HEK293 (cell line): Measurements from ENCODE around the gene AAR2.

Source experiments
- CTCF ChIA-PET: fragments of 350-600 bp; formaldehyde crosslinking; extraction: SDS; loops from one replicate; lab custom pipeline; 2021; ENCODE audit warnings: antibody characterized with exemption; lab: Yijun Ruan, JAX
- POLR2A ChIA-PET: fragments of 300-600 bp; formaldehyde crosslinking; extraction: SDS; loops from one replicate; lab custom pipeline; 2020; ENCODE audit warnings: antibody characterized with exemption, inconsistent platforms; lab: Yijun Ruan, JAX
- H3K27ac ChIP-seq: fragments of 200-500 bp; sonication (Bioruptor generic); 2 replicates; pipeline ENCODE4 v1.5.1; 2014; ENCODE audit warnings: low read depth, low read length, control low read depth, inconsistent platforms; ENCODE audit errors: extremely low read depth
- H3K36me3 ChIP-seq, 2 experiments: fragments of 200-500 bp in 1 of 2; sonication (Bioruptor generic) in 1 of 2; 1 replicate in 1 of 2; 2 replicates in 1 of 2; pipeline ENCODE4 v1.5.1; 2014 to 2017; ENCODE audit warnings: inconsistent platforms in 2 of 2, low read length in 2 of 2; ENCODE audit not compliant: control insufficient read depth in 2 of 2, insufficient read depth in 1 of 2
- H3K4me1 ChIP-seq: fragments of 200-500 bp; sonication (Bioruptor generic); 2 replicates; pipeline ENCODE4 v1.5.1; 2014; ENCODE audit warnings: mild to moderate bottlenecking, low read length, inconsistent platforms; ENCODE audit not compliant: control insufficient read depth, insufficient read depth
- H3K4me3 ChIP-seq: 2 replicates; pipeline ENCODE4 v1.5.1; 2011; ENCODE audit warnings: low read depth, mild to moderate bottlenecking, control low read depth, low read length, moderate library complexity
- H3K9me3 ChIP-seq: fragments of 200-500 bp; sonication (Bioruptor generic); 2 replicates; pipeline ENCODE4 v1.5.1; 2014; ENCODE audit warnings: low read depth, low read length, inconsistent platforms; ENCODE audit not compliant: control insufficient read depth, insufficient read depth
- PRDM10 ChIP-seq: fragments of 450-650 bp; formaldehyde crosslinking; IDR thresholded peaks from 2 replicates; pipeline ENCODE4 v1.5.1; 2016; ENCODE audit warnings: missing biosample characterization, missing genetic modification characterization
- TCF7L2 ChIP-seq: IDR thresholded peaks from 2 replicates; pipeline ENCODE4 v1.6.1; 2011; ENCODE audit warnings: low read depth, mild to moderate bottlenecking, inconsistent platforms, low read length, moderate library complexity, borderline replicate concordance
- YY1 ChIP-seq: fragments of 450-650 bp; formaldehyde crosslinking; IDR thresholded peaks from 2 replicates; pipeline ENCODE4 v1.5.1; 2018; ENCODE audit warnings: missing biosample characterization, missing genetic modification characterization
- ZBTB20 ChIP-seq: fragments of 450-650 bp; formaldehyde crosslinking; IDR thresholded peaks from 2 replicates; pipeline ENCODE4 v1.5.1; 2016; ENCODE audit warnings: missing biosample characterization, missing genetic modification characterization
- ZBTB48 ChIP-seq: fragments of 450-650 bp; formaldehyde crosslinking; IDR thresholded peaks from 2 replicates; pipeline ENCODE4 v1.5.1; 2016; ENCODE audit warnings: missing biosample characterization, missing genetic modification characterization
- ZFP3 ChIP-seq: fragments of 450-650 bp; formaldehyde crosslinking; IDR thresholded peaks from 2 replicates; pipeline ENCODE4 v1.5.1; 2016; ENCODE audit warnings: low read depth, missing biosample characterization, missing genetic modification characterization
- ZFP37 ChIP-seq: fragments of 450-650 bp; formaldehyde crosslinking; IDR thresholded peaks from 2 replicates; pipeline ENCODE4 v1.5.1; 2016; ENCODE audit warnings: missing biosample characterization, missing genetic modification characterization
- ZFP69B ChIP-seq: fragments of 450-650 bp; formaldehyde crosslinking; IDR thresholded peaks from 2 replicates; pipeline ENCODE4 v1.5.1; 2016; ENCODE audit warnings: missing biosample characterization, missing genetic modification characterization
- ZNF157 ChIP-seq: fragments of 450-650 bp; formaldehyde crosslinking; IDR thresholded peaks from 2 replicates; pipeline ENCODE4 v1.5.1; 2016; ENCODE audit warnings: missing biosample characterization, missing genetic modification characterization
- ZNF23 ChIP-seq: fragments of 450-650 bp; formaldehyde crosslinking; IDR thresholded peaks from 2 replicates; pipeline ENCODE4 v1.5.1; 2016; ENCODE audit warnings: missing biosample characterization, missing genetic modification characterization, borderline replicate concordance
- ZNF473 ChIP-seq: fragments of 450-650 bp; formaldehyde crosslinking; IDR thresholded peaks from 2 replicates; pipeline ENCODE4 v1.5.1; 2017; ENCODE audit warnings: missing biosample characterization, missing genetic modification characterization
- ZNF530 ChIP-seq: fragments of 450-650 bp; formaldehyde crosslinking; IDR thresholded peaks from 2 replicates; pipeline ENCODE4 v1.5.1; 2016; ENCODE audit warnings: low read depth, missing biosample characterization, missing genetic modification characterization
- ZNF548 ChIP-seq: fragments of 450-650 bp; formaldehyde crosslinking; IDR thresholded peaks from 2 replicates; pipeline ENCODE4 v1.5.1; 2016; ENCODE audit warnings: missing biosample characterization, missing genetic modification characterization
- ZNF610 ChIP-seq: fragments of 450-650 bp; formaldehyde crosslinking; IDR thresholded peaks from 2 replicates; pipeline ENCODE4 v1.5.1; 2016; ENCODE audit warnings: missing biosample characterization, missing genetic modification characterization, borderline replicate concordance
- ZNF621 ChIP-seq: fragments of 450-650 bp; formaldehyde crosslinking; IDR thresholded peaks from 2 replicates; pipeline ENCODE4 v1.5.1; 2017; ENCODE audit warnings: missing biosample characterization, missing genetic modification characterization
- ZNF777 ChIP-seq: fragments of 450-650 bp; formaldehyde crosslinking; IDR thresholded peaks from 2 replicates; pipeline ENCODE4 v1.5.1; 2017; ENCODE audit warnings: missing biosample characterization, missing genetic modification characterization, borderline replicate concordance
- ZNF843 ChIP-seq: fragments of 450-650 bp; formaldehyde crosslinking; IDR thresholded peaks from 2 replicates; pipeline ENCODE4 v1.5.1; 2016; ENCODE audit warnings: missing biosample characterization, missing genetic modification characterization

Gene AAR2

DNA sequence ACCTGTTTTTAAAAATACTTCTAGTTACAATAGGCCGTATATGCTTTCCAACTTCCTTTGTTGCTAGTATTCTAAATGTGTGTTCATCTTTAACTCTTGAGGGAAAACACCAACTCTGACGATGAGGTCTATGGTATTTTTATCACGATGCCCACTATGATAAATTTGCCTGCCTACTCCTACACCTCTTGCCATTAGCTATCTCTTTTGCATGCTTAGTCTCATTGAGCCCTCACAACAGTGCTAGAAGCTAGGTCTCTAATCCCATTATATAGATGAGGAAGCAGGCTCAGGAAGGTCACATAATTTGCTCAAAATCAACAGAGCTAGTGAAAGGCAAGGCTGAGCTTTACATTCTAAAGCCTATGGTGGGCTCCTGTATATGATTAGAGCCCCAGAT lies 13.2 kb downstream of the AAR2 start (continued):
- TF ChIP-seq PRDM10 (tag by site-specific recombination) = no peak
- TF ChIP-seq ZNF621 = no peak
- TF ChIP-seq ZNF530 (tag by site-specific recombination) = no peak
- TF ChIP-seq, all 188 proteins: peak for 0

DNA sequence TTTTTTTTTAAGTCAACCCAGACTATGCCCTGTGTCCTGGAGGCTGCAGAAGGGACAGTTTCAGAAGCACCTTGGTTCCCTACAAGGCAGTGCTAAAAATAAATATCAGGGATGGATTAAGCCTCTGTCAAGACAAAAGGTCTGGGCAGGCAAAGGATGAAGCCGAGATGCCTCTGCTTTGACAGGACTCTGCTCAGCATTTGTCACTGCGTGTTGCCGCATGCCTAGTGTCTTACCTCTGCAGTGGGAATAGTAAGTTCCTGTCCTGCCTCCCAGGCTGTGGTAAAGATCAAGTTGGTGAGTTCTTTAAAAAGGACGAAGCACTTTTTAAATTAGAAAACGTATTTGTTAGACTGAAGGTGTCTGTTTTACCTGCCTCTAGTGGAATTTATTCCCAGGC lies 15.1 kb downstream of the AAR2 start:
- ChIA-PET POLR2A (interaction anchor here (1.7 kb wide), 1 partner anchor 15 kb away, joined by 6 read pairs; the partner anchor contains the start of gene AAR2), CTCF (interaction anchor here (0.6 kb wide), 1 partner anchor 148 kb away, joined by 5 read pairs; no protein-coding TSS in a partner anchor)
- H3K4me3 ChIP-seq = no peak overlapping the region
- H3K36me3 ChIP-seq = peaks cover 26 to 95% of the 10 kb centered on the region in 2 experiments
- TF ChIP-seq ZNF610 (tag by site-specific recombination) (no peak), ZFP37 (tag by site-specific recombination) (no peak)
- no peak overlapping the region for H3K27ac ChIP-seq
- H3K9me3 ChIP-seq = no peaks in the 10 kb centered on the region
- H3K4me1 ChIP-seq = no peaks in the 10 kb centered on the region

GRCh38 chr20:36252511-36252910 lies 16.2 kb downstream of the AAR2 start:
- Histone ChIP-seq H3K4me3 (no peak overlapping the region), H3K4me1 (no peaks in the 10 kb centered on the region), H3K9me3 (no peaks in the 10 kb centered on the region), H3K27ac (no peak overlapping the region)
- CTCF ChIA-PET = interaction anchor here (1.2 kb wide), 1 partner anchor 187 kb away, joined by 3 read pairs; no protein-coding TSS in a partner anchor
- TF ChIP-seq TCF7L2 (no peak), ZNF843 (no peak), YY1 (tag by site-specific recombination) (no peak), ZNF23 (tag by site-specific recombination) (no peak), ZFP3 (tag by site-specific recombination) (no peak), ZFP37 (tag by site-specific recombination) (no peak), ZNF473 (tag by site-specific recombination) (no peak), ZNF157 (tag by site-specific recombination) (no peak), ZNF548 (no peak), PRDM10 (tag by site-specific recombination) (no peak), ZBTB48 (tag by site-specific recombination) (no peak), ZFP69B (tag by site-specific recombination) (no peak), ZNF777 (no peak), ZBTB20 (no peak)
- TF ChIP-seq, all 188 proteins: peak for 0
- POLR2A ChIA-PET = no interaction called here
- H3K36me3 ChIP-seq = peaks cover 26 to 93% of the 10 kb centered on the region in 2 experiments
